ENCODE results near the gene FOXL2NB. TPM values are rescaled to one million over a fixed set of nuclear protein-coding genes. Genes with fewer than 3 reads are reported as not detected.

Gene FOXL2NB
- total RNA-seq, 4 donors from 2014 or later = not detected

DNA sequence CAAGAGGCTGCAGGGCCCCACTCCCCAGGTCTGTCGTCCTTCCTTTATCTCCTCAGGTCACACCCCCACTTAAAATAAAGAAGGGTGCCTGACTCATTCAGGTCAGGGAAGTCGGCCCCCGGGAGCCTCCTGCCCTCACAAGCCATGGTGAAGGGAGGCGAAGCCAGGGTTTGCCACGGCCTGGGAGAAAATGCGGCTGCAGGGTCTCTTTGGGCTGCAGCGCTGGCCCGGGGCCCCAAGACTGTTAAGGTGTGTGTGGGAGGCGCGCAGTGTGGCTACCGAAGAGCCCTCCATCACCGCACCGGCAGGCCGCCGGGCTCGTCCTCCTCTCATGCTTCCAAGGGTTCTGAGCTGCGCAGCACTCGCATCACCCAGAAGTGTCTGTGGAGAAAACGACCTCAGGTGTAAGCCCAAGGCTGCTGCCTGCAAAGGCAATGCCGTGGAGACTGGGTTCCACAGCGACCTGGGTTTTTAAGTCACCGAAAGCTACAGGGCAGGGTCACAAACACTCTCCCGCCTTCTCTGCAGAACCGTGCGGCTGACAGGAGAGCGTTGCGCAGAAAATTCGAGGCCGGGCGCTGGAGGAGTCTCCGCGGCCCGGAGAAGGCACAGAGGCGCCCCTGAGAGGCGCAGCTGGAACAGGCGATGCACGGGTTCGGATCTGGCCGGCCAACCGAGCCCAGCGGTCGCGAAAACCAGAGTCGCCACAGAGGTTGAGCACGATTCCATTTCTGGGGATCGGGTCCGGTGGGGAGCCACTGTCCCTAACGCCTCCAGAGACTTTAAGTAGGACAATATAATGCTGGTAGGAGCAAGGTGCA, 8.8 kb upstream of the FOXL2NB start:
- no peak for DNase-seq (ENCODE audit: low spot score in 2 of 2)
- TF ChIP-seq, protein P1, sequence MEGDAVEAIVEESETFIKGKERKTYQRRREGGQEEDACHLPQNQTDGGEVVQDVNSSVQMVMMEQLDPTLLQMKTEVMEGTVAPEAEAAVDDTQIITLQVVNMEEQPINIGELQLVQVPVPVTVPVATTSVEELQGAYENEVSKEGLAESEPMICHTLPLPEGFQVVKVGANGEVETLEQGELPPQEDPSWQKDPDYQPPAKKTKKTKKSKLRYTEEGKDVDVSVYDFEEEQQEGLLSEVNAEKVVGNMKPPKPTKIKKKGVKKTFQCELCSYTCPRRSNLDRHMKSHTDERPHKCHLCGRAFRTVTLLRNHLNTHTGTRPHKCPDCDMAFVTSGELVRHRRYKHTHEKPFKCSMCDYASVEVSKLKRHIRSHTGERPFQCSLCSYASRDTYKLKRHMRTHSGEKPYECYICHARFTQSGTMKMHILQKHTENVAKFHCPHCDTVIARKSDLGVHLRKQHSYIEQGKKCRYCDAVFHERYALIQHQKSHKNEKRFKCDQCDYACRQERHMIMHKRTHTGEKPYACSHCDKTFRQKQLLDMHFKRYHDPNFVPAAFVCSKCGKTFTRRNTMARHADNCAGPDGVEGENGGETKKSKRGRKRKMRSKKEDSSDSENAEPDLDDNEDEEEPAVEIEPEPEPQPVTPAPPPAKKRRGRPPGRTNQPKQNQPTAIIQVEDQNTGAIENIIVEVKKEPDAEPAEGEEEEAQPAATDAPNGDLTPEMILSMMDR (IDR thresholded peaks at IDR 0.05) = no peak
- TF ChIP-seq POLR2A (IDR thresholded peaks at IDR 0.05) = no peak
- intact Hi-C loops (cut with DNase I; ENCODE audit: low total_unique reads) = loop anchor here (5.0 kb wide), 1 partner anchor 389 kb away; no protein-coding TSS in a partner anchor
- no peak overlapping the region for H3K4me3 ChIP-seq (ENCODE audit: low read depth, poor library complexity, severe bottlenecking)
- WGBS, 2 donors = 7 to 18% methylated on average over 38 to 42 of the region's 48 CpGs

DNA sequence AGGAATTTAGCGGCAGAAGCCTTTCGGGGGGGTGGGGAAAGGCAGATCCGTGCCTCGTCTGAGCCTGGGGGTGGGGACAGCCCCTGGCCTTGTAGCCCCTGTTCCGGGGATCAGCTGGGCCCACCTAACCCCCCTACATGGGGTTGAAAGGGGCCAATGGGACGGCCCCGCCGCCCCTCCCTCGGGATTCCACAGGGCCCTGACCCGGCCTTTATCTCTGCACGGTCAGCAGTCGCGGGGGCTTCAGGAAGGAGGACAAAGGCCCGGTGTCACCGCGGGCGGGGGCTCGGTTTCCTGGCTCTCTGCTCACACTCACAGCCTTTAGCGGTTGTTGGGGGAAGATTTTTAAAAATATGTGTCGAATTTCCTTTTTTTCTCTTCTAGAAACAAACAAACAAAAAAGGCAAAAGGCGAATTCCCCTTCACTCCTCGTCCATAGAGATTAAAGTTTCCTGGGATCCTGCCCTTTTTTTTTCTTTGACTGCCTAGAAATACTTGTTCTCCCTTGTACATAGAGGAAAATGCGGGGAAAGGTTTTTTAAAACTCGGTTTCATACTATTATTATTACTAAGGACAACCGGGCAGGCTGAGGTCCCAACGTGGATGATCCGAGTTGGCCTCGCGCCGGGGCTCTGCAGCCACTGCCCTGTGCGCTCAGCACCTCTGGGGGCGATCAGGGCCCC, 8.0 kb upstream of the FOXL2NB start:
- DNase-seq (ENCODE audit: low spot score in 2 of 2) = no peak
- TF ChIP-seq, protein P1 (IDR thresholded peaks at IDR 0.05) = no peak
- no peak for TF ChIP-seq POLR2A (IDR thresholded peaks at IDR 0.05)
- intact Hi-C loops (cut with DNase I; ENCODE audit: low total_unique reads) = loop anchor here (5.0 kb wide), 1 partner anchor 388 kb away; no protein-coding TSS in a partner anchor
- H3K4me3 ChIP-seq (ENCODE audit: low read depth, poor library complexity, severe bottlenecking) = no peak overlapping the region
- WGBS, 2 donors = 12 to 18% methylated on average over 31 to 32 of the region's 32 CpGs

DNA sequence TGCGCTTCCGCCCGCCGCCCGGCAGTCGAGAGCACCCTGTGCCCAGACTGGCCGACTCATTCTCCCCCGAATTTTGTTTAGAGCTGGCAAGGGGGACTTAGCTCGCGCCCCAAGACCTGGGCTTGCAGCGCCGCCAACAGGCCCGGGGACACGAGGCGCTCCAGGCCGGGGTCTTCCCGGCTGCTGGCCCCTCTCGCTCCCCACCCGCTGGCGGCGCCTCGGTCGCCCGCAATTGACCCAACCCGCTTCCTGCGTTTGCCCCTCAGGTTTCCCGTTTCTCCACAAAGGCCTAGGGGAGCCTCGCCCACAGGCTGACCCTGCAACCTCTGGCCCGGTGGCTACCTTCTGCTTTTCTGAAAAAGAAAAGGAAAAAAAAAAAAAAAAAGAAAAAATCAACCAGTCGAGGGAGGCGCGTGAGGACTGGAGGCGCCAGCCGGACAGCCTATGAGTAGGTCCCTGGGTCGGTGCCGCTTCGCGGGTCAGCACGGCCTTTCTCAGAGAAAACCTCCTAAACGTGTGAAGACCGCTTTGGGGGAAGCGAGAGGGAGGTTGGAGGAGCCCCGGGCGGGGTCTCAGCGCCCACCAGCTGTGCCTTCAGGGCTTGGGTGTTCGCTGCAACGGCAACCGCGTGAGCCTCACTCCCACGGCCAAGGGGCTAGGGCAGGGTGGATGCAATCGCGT, 7.3 kb upstream of the FOXL2NB start:
- TF ChIP-seq, protein P1 (IDR thresholded peaks at IDR 0.05) = no peak
- no peak for TF ChIP-seq POLR2A (IDR thresholded peaks at IDR 0.05)
- no peak for DNase-seq (ENCODE audit: low spot score in 2 of 2)
- H3K4me3 ChIP-seq (ENCODE audit: low read depth, poor library complexity, severe bottlenecking) = no peak overlapping the region
- intact Hi-C loops (cut with DNase I; ENCODE audit: low total_unique reads) = loop anchor here (5.0 kb wide), 1 partner anchor 388 kb away; no protein-coding TSS in a partner anchor
- 17 to 27% methylated on average over 46 to 47 of the region's 52 CpGs for WGBS, 2 donors

DNA sequence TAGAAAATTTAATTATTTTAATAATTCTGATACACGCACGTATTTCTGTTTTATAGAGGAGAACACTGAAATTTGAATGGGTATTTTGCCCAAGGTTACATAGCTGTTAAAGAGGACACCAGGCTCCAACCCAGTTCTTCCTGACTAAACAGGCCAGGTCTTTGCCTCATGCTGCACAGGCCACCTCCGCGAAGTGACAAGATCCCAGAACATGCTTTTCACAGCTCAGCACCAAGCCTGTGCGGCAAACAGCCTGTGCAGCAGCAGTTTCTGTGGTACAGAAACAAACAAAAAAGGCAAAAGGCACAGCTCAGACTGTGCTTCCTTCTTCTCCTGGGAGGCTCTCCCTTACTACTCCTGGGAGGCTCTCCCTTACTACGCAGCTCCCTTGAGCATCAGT, 6.6 kb upstream of the FOXL2NB start:
- TF ChIP-seq, protein P1 (IDR thresholded peaks at IDR 0.05) = no peak
- no peak for TF ChIP-seq POLR2A (IDR thresholded peaks at IDR 0.05)
- no peak for DNase-seq (ENCODE audit: low spot score in 2 of 2)
- WGBS, 2 donors = 85 to 86% methylated on average over 6 of the region's 6 CpGs
- intact Hi-C loops (cut with DNase I; ENCODE audit: low total_unique reads) = no loop called here
- no peak overlapping the region for H3K4me3 ChIP-seq (ENCODE audit: low read depth, poor library complexity, severe bottlenecking)

- no peak for DNase-seq (ENCODE audit: low spot score in 2 of 2)
- WGBS, 2 donors = 63 to 72% methylated on average over 7 of the region's 7 CpGs
- intact Hi-C loops (cut with DNase I; ENCODE audit: low total_unique reads) = no loop called here
- TF ChIP-seq, protein P1 (IDR thresholded peaks at IDR 0.05) = no peak
- TF ChIP-seq POLR2A (IDR thresholded peaks at IDR 0.05) = no peak
- no peak overlapping the region for H3K4me3 ChIP-seq (ENCODE audit: low read depth, poor library complexity, severe bottlenecking)
These were observed 5.6 kb upstream of the FOXL2NB start for GRCh38 chr3:138941259-138941885.
